GM12872 (cell line): ENCODE measurements around the gene PPP2R5C.

Experiments used
- CTCF ChIP-seq: IDR thresholded peaks from 3 replicates; pipeline ENCODE4 v1.5.1; 2011; ENCODE audit warnings: low read depth, mild to moderate bottlenecking, low read length, moderate library complexity; ENCODE audit not compliant: insufficient read depth

The PPP2R5C gene

GRCh38 chr14:101817501-101818001, 56.0 kb downstream of the PPP2R5C start:
- no peak for TF ChIP-seq CTCF

- TF ChIP-seq CTCF = no peak
Measured at GRCh38 chr14:101819251-101819990, 57.9 kb downstream of the PPP2R5C start.

- no peak for TF ChIP-seq CTCF
Measured at GRCh38 chr14:101820283-101820798, 58.8 kb downstream of the PPP2R5C start.

GRCh38 chr14:101821528-101821927, 60.0 kb downstream of the PPP2R5C start:
- TF ChIP-seq CTCF = no peak

- no peak for TF ChIP-seq CTCF
Measured at GRCh38 chr14:101823066-101823465, 61.6 kb downstream of the PPP2R5C start.

- no peak for TF ChIP-seq CTCF
Measured at GRCh38 chr14:101823511-101824120, 62.1 kb downstream of the PPP2R5C start.

- no peak for TF ChIP-seq CTCF
Measured at GRCh38 chr14:101824339-101824727, 62.8 kb downstream of the PPP2R5C start.
